Measurements from ENCODE around the gene TBC1D4. TPM values are rescaled to one million over a fixed set of nuclear protein-coding genes. Genes with fewer than 3 reads are reported as not detected.
"Not testable (repeated sequence)": the region's sequence is repeated elsewhere in the genome, so short reads cannot be mapped to it uniquely, and the experiment has no call there.

Gene TBC1D4
- total and polyA plus RNA-seq, 2 donors (not counting 1 experiment from before 2014, with no cell fraction given): 10.3 to 15.4 TPM

GRCh38 chr13:75355609-75356008, 126.4 kb downstream of the TBC1D4 start:
- no peak overlapping the region for H3K27ac ChIP-seq (ENCODE audit: insufficient read depth, low read length)
- H3K27me3 ChIP-seq (ENCODE audit: control insufficient read depth, insufficient read depth, low read length): no peaks in the 10 kb centered on the region

GRCh38 chr13:75353781-75354193, 128.2 kb downstream of the TBC1D4 start:
- Histone ChIP-seq H3K9me3 (ENCODE audit: control insufficient read depth, insufficient read depth, low read depth, low read length) (no peaks in the 10 kb centered on the region), H3K79me2 (ENCODE audit: control insufficient read depth, insufficient read depth, low read length) (no peaks in the 10 kb centered on the region), H2AFZ (ENCODE audit: low read length) (no peak overlapping the region), H3K4me3 (replicated peaks in 1 of 4; ENCODE audit: control extremely low read depth in 1 of 4, insufficient read depth in 1 of 4, low read depth in 3 of 4, low read length in 4 of 4) (no peak overlapping the region), H3K9ac (ENCODE audit: insufficient read depth, low read length) (no peak overlapping the region), H3K36me3 (ENCODE audit: control insufficient read depth, insufficient read depth, low read length) (peaks cover 2% of the 10 kb centered on the region), H3K4me1 (ENCODE audit: control insufficient read depth, extremely low read depth, insufficient read depth, low read length) (peaks cover under 1% of the 10 kb centered on the region), H3K27ac (ENCODE audit: insufficient read depth, low read length) (no peak overlapping the region), H3K4me2 (ENCODE audit: extremely low read depth, insufficient read depth, low read length) (no peak overlapping the region), H3K27me3 (ENCODE audit: control insufficient read depth, insufficient read depth, low read length) (no peaks in the 10 kb centered on the region), H4K20me1 (ENCODE audit: control insufficient read depth, extremely low read depth, insufficient read depth, low read length) (no peaks in the 10 kb centered on the region)
- TF ChIP-seq EZH2 (IDR thresholded peaks at IDR 0.05; ENCODE audit: low read length, missing control alignments) (no peak), CTCF (conservative IDR thresholded peaks at IDR 0.05 in 1 of 2, IDR thresholded peaks at IDR 0.05 in 1 of 2; ENCODE audit: low read depth in 1 of 2, low read length in 2 of 2) (no peak)
- peak in 1 of 2 donors; percentile 82 for DNase-seq (ENCODE audit: low read depth in 2 of 2)

More at GRCh38 chr13:75355609-75356008, 126.4 kb downstream of the TBC1D4 start:
- no peak overlapping the region for H3K4me3 ChIP-seq (replicated peaks in 1 of 4; ENCODE audit: control extremely low read depth in 1 of 4, insufficient read depth in 1 of 4, low read depth in 3 of 4, low read length in 4 of 4)
- H4K20me1 ChIP-seq (ENCODE audit: control insufficient read depth, extremely low read depth, insufficient read depth, low read length): no peaks in the 10 kb centered on the region
- H3K9me3 ChIP-seq (ENCODE audit: control insufficient read depth, insufficient read depth, low read depth, low read length): no peaks in the 10 kb centered on the region
- H2AFZ ChIP-seq (ENCODE audit: low read length): no peak overlapping the region
- no peak for DNase-seq (ENCODE audit: low read depth in 2 of 2)
- H3K36me3 ChIP-seq (ENCODE audit: control insufficient read depth, insufficient read depth, low read length): peaks cover 2% of the 10 kb centered on the region
- TF ChIP-seq CTCF (conservative IDR thresholded peaks at IDR 0.05 in 1 of 2, IDR thresholded peaks at IDR 0.05 in 1 of 2; ENCODE audit: low read depth in 1 of 2, low read length in 2 of 2) (no peak), EZH2 (IDR thresholded peaks at IDR 0.05; ENCODE audit: low read length, missing control alignments) (no peak)
- H3K4me2 ChIP-seq (ENCODE audit: extremely low read depth, insufficient read depth, low read length): no peak overlapping the region
- H3K9ac ChIP-seq (ENCODE audit: insufficient read depth, low read length): no peak overlapping the region
- H3K4me1 ChIP-seq (ENCODE audit: control insufficient read depth, extremely low read depth, insufficient read depth, low read length): peaks cover 2% of the 10 kb centered on the region
- H3K79me2 ChIP-seq (ENCODE audit: control insufficient read depth, insufficient read depth, low read length): no peaks in the 10 kb centered on the region

DNA sequence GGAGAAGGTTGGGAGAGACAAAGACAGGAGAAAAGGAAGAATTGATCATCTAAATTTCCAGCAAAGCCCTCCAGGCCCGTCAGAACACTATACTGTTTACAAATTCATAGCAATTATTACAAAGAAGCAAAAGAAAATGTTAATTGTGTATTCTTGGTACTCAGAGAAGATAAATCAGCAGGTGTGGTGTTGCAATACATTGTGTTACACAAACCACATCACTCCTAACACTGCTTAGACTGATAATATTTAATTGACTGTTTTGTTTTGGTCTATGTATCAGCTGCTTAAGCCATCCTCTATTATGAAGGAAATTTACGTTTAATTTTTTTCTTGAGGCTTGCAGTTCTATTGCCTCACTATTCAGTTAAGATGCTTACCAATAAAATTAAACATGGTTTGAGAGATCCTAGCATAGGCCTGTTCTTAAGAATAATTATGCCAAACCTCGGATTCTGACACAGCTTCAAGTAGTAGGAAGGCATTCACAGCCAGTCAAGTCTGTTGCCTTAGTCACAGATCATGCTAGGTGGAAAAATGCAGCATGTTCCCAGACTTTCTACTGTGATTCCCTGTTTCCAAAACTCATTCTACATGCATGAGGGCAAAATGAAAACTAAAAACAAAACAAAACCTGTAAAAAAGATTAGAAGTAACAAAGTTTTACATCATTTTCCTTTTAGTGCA, 129.2 kb downstream of the TBC1D4 start:
- H3K36me3 ChIP-seq (ENCODE audit: control insufficient read depth, insufficient read depth, low read length): peaks cover 2% of the 10 kb centered on the region
- H4K20me1 ChIP-seq (ENCODE audit: control insufficient read depth, extremely low read depth, insufficient read depth, low read length): no peaks in the 10 kb centered on the region
- no peaks in the 10 kb centered on the region for H3K79me2 ChIP-seq (ENCODE audit: control insufficient read depth, insufficient read depth, low read length)
- no peaks in the 10 kb centered on the region for H3K27me3 ChIP-seq (ENCODE audit: control insufficient read depth, insufficient read depth, low read length)
- H2AFZ ChIP-seq (ENCODE audit: low read length): no peak overlapping the region
- no peaks in the 10 kb centered on the region for H3K9me3 ChIP-seq (ENCODE audit: control insufficient read depth, insufficient read depth, low read depth, low read length)
- no peak overlapping the region for H3K4me3 ChIP-seq (replicated peaks in 1 of 4; ENCODE audit: control extremely low read depth in 1 of 4, insufficient read depth in 1 of 4, low read depth in 3 of 4, low read length in 4 of 4)
- DNase-seq (ENCODE audit: low read depth in 2 of 2): peak in 1 of 2 donors; percentile 68
- no peaks in the 10 kb centered on the region for H3K4me1 ChIP-seq (ENCODE audit: control insufficient read depth, extremely low read depth, insufficient read depth, low read length)
- TF ChIP-seq CTCF (conservative IDR thresholded peaks at IDR 0.05 in 1 of 2, IDR thresholded peaks at IDR 0.05 in 1 of 2; ENCODE audit: low read depth in 1 of 2, low read length in 2 of 2): no peak
- no peak for TF ChIP-seq EZH2 (IDR thresholded peaks at IDR 0.05; ENCODE audit: low read length, missing control alignments)
- H3K27ac ChIP-seq (ENCODE audit: insufficient read depth, low read length): no peak overlapping the region
- no peak overlapping the region for H3K4me2 ChIP-seq (ENCODE audit: extremely low read depth, insufficient read depth, low read length)
- H3K9ac ChIP-seq (ENCODE audit: insufficient read depth, low read length): no peak overlapping the region

GRCh38 chr13:75351538-75351937, 130.4 kb downstream of the TBC1D4 start:
- not testable (repeated sequence) for H3K4me3 ChIP-seq (replicated peaks in 1 of 4; ENCODE audit: control extremely low read depth in 1 of 4, insufficient read depth in 1 of 4, low read depth in 3 of 4, low read length in 4 of 4); H2AFZ ChIP-seq (ENCODE audit: low read length); DNase-seq (ENCODE audit: low read depth in 2 of 2); H3K4me2 ChIP-seq (ENCODE audit: extremely low read depth, insufficient read depth, low read length); H3K4me1 ChIP-seq (ENCODE audit: control insufficient read depth, extremely low read depth, insufficient read depth, low read length); H4K20me1 ChIP-seq (ENCODE audit: control insufficient read depth, extremely low read depth, insufficient read depth, low read length); H3K9ac ChIP-seq (ENCODE audit: insufficient read depth, low read length); H3K9me3 ChIP-seq (ENCODE audit: control insufficient read depth, insufficient read depth, low read depth, low read length); H3K27ac ChIP-seq (ENCODE audit: insufficient read depth, low read length); H3K27me3 ChIP-seq (ENCODE audit: control insufficient read depth, insufficient read depth, low read length); H3K79me2 ChIP-seq (ENCODE audit: control insufficient read depth, insufficient read depth, low read length); H3K36me3 ChIP-seq (ENCODE audit: control insufficient read depth, insufficient read depth, low read length)

All from fibroblast of lung (primary cell).